GM08714 (cell line): ENCODE measurements around the gene FYN.

Experiments
- H3K4me3 ChIP-seq: fragments of 200-500 bp; sonication (Bioruptor generic); 2 replicates; pipeline ENCODE4 v1.5.1; 2014; ENCODE audit warnings: mild to moderate bottlenecking, low read length, inconsistent platforms
- ZNF274 ChIP-seq: IDR thresholded peaks from 2 replicates; pipeline ENCODE4 v1.6.1; 2012; ENCODE audit warnings: mild to moderate bottlenecking, low read depth, low read length

FYN gene

DNA sequence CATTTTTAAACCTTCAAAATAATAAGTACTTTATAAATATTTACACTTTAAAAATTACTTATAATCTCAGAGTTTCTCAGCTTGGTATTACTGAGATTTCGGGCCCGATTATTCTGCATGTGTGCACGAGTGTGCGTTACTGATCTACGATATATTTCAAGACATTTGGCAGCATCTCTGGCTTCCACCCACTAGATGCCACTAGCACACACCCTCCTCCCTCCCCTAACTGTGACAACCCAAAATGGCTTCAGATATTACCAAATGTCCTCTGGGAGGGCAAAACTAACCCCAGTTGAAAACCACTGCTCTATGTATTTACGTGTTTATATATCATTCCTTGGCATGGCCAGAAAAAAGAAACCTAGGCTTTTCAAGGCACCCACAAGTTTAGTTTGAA lies 95.9 kb downstream of the FYN start:
- TF ChIP-seq ZNF274: no peak

DNA sequence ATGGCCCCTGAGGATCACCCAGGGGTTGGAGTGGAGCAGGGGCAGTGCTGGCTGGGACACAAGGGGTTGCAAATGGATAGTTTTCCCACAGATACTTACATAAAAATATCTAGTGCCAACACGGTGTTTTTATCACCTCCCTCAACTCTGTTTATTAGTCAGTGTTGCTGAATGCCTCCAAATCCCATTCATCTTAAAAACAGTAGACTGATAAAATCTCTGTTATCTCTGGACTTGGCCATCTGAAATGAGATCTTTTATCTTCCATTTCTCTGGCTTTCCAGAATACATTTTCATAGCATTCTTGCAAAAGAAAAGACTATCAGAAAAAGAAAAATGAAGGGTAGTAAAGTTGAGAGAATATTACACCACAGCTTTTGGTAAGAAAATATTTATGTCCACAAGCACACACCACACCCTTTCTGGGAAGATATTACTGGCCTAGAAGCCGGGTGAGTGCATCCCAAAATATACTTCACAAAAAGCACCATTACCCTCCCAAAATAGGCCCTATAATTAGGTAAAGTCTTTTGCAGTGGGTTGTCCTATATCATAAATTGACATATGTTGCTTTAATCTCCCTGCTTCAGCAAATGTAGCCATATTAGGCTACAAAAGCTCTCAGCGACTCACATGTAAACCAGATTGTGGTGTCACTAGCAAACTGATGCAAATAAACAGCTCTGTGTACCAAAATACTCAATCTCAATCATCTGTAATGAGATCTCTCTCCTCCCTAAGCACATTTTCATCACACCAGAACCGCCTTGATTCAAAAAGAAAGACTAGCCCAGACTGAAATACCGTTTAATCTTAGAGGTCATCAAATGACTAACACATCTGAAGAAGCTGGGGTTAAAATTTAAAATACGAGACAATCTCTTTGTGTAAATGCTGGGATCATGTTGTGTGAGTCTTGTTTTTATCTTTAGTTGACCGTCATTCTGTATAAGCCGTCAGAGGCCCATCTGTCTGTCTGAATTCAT lies 96.7 kb downstream of the FYN start:
- no peak for TF ChIP-seq ZNF274
- no peak overlapping the region for H3K4me3 ChIP-seq

More for the DNA sequence above, 95.9 kb downstream of the FYN start:
- no peak overlapping the region for H3K4me3 ChIP-seq

DNA sequence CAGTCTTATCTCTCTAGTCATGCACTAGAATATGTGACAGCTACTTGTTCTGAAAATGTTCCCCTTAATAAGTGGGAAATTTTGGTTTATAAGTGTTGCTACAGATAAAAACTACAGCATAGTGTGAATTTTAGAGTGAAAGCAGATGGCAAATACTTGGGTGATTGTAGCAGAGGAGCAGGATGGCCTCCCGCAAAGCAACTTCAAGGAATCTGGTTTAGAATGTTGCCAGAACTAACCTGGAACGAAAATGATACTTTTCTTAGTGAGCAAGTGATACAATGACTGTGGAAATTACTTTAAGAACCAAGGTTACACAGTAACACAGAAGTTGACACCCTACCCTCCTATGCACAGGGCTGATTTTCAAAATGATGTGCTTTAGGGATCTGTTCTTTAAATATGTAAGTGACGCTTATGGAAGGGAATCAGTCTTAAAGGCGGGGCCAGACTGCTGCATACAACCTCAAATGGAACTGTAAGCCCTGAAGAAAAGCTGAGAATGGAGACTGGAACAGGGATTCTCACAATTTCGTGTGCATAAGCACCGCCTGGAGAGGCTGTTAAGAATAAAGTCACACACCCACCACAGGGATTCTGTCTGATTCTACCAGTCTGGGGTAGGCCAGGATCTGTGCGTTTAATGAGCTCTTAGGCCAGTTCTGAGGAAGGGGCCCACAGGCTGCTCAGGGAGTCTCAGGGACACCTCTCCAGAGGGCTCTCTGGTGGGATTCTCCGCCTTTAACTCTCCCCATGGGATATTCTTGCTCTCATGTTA lies 97.9 kb downstream of the FYN start:
- no peak overlapping the region for H3K4me3 ChIP-seq
- TF ChIP-seq ZNF274: no peak

DNA sequence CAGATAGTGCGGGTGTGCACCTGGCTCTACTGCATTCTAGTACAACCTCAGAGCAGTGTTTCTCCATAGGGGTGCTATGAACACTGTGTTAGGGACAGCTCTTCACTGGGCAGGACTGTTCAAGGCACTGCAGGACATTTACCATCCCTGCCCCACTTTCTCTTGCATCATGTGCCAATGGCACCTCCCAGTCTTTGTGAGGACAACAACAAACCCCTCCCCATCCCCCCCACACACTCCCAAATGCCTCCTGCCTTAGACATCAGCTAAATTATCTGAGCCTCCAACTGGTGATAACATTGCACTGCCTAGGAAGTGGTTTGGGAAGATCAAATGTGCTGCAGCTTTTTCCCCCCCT lies 98.9 kb downstream of the FYN start:
- no peak for TF ChIP-seq ZNF274
- no peak overlapping the region for H3K4me3 ChIP-seq

DNA sequence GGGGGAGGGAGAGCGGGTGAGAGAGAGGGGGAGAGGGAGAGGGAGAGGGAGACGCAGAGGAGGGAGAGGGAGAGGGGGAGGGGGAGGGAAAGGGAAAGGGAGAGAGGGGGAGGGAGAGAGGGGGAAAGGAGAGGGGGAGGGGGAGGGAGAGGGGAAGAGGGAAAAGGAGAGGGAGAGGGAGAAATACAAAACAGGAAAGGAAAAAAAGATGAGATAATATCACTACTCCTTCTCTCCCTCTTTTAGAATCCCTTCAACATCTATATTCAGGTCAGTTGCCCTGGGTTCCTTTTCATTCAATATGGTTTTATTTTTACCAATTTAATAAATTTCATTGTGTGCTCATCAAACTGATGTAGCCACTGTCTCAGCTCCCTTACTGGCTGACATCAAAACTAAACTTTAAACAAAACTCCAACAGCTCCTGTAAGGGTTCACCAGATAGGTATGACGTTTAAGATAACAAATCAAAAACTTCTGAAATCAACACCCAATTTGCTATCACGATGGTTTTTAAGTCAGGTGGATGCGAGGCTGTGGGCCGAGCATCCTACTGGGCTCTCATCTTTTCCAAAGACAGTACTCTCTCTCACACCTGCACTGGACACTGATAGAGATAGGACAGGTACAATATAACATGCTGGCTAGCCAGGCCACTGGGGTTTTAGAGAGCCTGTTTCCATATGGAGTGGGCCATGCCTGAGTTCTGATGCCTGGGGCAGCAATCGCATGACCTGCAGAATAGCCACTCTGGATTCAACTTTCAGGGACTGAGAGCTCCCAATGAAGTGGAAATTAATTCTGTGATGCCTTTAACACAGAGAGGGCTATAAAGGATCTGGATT lies 99.5 kb downstream of the FYN start:
- TF ChIP-seq ZNF274: no peak
- H3K4me3 ChIP-seq: no peak overlapping the region

DNA sequence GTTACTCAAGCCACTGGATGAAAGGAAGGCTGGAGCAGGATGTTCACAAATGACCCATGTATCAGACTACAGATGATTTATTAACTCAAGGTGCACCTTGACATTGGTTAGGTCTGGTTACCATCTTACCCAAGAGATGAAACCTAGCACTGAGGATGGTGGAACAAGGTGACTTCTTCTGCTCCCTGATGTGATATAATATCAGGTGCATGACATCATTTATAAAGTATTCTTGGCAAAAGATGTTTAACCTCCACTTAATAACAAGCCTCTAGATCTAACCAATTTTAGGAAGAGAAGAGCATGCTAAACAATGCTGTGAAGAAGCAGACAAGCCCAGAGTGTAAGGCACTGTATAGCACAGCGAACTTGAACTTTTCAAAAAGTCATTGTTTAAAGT lies 100.9 kb downstream of the FYN start:
- TF ChIP-seq ZNF274: no peak
- H3K4me3 ChIP-seq: no peak overlapping the region

DNA sequence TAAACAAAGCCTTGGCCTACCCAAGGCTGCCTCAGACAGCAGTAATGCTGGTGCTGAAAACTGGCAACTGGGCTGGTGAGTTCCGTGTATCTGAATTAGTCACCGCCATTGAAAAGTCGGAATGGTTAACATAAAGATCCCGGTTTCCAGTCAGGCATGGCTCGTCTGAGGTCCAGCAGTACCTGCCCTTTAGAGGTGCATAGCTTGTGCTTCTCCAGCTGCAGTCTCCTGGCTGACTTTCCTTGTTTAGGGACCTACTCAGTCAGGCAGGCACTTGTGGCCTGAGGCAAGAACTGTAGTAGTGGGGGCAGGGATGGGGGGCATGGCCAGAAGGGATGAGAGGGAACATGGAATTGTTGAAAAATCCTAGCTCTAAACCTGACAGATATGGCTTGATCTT lies 101.6 kb downstream of the FYN start:
- H3K4me3 ChIP-seq: no peak overlapping the region
- TF ChIP-seq ZNF274: no peak

DNA sequence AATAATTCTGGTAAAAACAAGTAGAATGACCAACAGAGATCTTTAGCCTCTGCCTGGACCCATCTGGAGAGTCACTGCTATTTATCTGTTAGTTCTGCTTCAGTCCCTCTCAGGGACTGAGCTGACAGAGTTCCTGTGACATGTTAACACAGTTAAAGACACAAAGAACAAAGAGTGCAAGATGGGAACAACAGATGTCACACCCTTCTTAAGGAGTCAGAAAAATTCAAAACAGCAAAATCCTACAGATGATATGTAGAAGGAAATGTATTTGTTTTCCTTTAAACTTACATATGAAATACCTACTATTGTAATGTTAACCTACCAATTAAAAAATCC lies 102.2 kb downstream of the FYN start:
- H3K4me3 ChIP-seq: no peak overlapping the region
- no peak for TF ChIP-seq ZNF274

DNA sequence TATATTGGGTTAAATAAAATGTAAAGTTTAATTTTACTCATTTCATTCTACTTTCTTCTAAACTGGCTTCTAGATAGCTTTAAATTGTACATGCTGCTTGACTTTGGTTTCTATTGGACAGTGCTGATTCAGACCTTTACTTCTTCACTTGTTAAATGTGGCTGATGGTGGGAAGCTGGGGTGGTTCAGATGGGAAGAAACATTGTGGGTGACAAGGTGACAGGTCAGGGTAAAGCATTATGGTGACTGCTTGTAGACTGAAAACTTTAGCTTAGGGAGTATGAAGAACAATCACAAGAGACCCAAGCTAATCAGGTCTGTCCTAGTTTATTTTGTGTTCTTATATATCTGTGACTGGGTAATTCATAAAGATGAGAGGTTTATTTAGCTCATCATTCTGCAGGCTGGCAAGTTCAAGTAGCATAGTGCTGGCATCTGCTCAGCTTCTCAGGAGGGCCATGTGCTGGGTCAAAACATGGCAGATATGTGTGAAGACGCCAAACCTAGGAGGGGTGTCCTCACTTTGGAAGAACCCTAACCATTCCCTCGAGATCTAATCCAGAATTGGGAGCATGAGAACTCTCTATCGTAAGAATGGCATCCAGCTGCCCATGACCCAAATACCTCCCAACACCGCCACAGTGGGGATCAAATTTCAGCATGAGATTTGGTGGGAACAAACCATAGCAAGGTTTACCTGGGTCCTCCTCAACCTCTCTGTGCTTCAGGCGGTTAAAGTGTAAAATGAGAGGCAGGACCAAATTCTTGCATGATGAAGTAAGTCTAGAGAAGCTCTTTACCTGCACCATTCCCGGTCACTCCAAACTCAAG lies 102.8 kb downstream of the FYN start:
- no peak overlapping the region for H3K4me3 ChIP-seq
- no peak for TF ChIP-seq ZNF274

DNA sequence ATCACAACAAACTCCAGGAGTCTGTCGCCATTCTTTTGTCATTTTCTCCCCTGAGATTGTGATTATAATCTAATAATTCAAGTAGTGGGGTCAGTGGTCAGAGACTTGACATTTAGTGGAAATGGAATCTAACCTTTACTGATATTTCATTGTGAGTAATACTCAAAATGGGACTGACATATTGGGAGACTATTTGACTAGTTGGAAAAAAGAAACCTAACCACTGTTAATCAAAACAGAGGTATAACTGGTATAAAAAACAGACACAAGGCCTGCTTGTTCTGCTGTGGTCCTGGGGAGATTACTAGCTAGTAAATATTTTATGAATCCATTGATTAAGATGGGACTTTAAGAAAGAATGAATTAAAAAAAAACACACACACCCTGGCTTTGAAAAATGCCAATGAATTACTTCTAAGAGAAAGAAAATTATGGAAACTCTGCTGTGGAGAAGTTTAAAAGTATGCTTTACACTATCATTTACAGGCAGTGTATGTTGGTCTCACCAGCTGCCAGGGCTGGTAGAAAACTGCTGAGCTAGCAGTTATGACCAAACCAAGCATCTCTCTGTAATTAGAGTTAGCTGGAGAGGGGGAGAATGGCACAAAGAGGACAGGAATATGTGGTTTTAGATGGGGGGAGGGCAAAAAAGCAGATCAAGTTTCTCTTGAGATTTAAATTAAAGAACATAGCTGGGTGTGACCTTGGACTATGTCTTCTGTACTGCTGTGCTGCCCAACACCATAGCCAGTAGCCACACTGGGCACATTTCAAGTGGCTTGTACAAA lies 103.7 kb downstream of the FYN start:
- TF ChIP-seq ZNF274: no peak
- no peak overlapping the region for H3K4me3 ChIP-seq

DNA sequence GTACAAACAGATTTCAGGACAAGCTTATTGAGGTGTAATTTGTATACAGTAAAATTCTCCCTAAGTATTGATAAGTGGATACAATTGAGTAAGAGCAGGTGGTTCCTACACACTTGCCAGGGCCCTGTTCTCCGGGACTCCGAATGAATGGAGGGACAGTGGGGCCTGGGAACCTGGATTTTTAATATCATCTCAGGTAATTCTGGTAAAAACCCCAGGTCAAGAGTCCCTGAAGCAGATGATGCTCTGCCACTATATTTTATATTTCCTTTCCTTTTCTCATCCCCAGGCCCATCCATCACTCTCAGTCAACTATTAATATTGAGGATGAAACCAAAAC lies 104.9 kb downstream of the FYN start:
- no peak for TF ChIP-seq ZNF274
- H3K4me3 ChIP-seq: no peak overlapping the region

DNA sequence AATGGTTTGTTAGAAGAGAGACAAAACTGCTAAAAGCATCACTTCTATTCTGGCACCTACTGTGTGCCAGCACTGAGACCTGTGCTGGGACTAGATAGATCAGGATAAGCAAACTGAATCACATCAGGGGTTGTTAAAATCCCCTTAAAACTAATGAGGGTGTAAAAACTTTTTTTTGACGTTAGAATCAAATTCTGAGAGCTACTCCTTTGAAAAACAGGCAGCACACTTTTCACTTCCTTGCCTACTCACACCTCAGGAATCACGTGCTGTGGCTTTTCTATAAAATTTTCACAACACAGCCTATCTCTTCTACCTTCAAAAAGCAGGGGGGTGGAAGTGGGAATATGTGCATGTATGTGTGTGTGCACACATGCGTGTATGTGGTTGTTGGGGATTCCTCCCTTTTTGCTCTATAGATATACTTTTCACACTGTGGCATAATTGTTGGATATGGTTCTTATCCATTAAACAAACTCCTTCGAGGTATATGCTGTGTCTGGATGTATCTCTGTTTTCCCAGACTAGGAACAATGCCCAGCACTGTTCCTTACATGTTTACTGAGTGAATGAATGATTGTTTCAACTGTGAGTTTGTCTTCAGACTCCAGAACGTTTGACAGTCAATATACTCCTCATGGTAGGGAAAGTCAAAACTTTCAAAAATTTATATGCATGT lies 105.4 kb downstream of the FYN start:
- no peak overlapping the region for H3K4me3 ChIP-seq
- TF ChIP-seq ZNF274: no peak
